Vagina (tissue), 2 donors: ENCODE results near the gene SEMA3B.

Experiments
- POLR2A ChIP-seq, 2 donors: fragments of 450-650 bp; IDR thresholded peaks; one replicate each; pipeline ENCODE4 v1.6.1; 2017; ENCODE audit warnings: antibody characterized with exemption in 2 of 2, mild to moderate bottlenecking in 2 of 2, moderate library complexity in 2 of 2
- POLR2AphosphoS5 ChIP-seq, 2 donors: sonication (generic); formaldehyde crosslinking; IDR thresholded peaks; one replicate each; pipeline ENCODE4 v1.9.0; 2017; ENCODE audit warnings: antibody characterized with exemption in 2 of 2, mild to moderate bottlenecking in 2 of 2, low read depth in 1 of 2; ENCODE audit not compliant: insufficient read depth in 1 of 2
- TF ChIP-seq, protein P1 (sequence below), 3 experiments: fragments of 450-650 bp in 2 of 3; fragments of 200-600 bp in 1 of 3; sonication (generic) in 1 of 3; IDR thresholded peaks; one replicate each; pipeline ENCODE4 v1.5.1; 2017 to 2019; ENCODE audit warnings: antibody characterized with exemption in 3 of 3, mild to moderate bottlenecking in 2 of 3, moderate library complexity in 2 of 3

DNA sequence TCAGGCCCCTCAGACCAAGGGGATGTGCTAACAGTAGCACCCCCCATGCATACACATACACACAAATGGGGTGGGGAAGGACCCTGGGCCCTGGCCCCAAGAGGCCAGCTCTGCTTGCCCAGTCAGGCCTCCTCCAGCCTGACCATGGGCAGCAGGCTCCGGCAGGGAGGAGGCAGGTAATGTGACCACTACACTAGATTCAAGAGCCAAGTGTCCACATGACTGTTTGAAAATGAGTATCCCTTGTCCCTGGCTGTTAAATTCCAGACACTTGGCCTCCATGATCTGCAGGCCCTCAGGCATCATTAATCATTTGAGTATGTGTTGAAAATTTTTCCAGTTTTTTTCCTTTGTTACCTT, 46.8 kb upstream of the SEMA3B start:
- TF ChIP-seq POLR2A (IDR thresholded peaks at IDR 0.05), result no peak
- TF ChIP-seq, protein P1, sequence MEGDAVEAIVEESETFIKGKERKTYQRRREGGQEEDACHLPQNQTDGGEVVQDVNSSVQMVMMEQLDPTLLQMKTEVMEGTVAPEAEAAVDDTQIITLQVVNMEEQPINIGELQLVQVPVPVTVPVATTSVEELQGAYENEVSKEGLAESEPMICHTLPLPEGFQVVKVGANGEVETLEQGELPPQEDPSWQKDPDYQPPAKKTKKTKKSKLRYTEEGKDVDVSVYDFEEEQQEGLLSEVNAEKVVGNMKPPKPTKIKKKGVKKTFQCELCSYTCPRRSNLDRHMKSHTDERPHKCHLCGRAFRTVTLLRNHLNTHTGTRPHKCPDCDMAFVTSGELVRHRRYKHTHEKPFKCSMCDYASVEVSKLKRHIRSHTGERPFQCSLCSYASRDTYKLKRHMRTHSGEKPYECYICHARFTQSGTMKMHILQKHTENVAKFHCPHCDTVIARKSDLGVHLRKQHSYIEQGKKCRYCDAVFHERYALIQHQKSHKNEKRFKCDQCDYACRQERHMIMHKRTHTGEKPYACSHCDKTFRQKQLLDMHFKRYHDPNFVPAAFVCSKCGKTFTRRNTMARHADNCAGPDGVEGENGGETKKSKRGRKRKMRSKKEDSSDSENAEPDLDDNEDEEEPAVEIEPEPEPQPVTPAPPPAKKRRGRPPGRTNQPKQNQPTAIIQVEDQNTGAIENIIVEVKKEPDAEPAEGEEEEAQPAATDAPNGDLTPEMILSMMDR (IDR thresholded peaks at IDR 0.05), result no peak
- no peak for TF ChIP-seq POLR2AphosphoS5 (IDR thresholded peaks at IDR 0.05; ENCODE audit: insufficient read depth in 1 of 2, low read depth in 1 of 2)
